ENCODE data around the gene VAX1.

DNA sequence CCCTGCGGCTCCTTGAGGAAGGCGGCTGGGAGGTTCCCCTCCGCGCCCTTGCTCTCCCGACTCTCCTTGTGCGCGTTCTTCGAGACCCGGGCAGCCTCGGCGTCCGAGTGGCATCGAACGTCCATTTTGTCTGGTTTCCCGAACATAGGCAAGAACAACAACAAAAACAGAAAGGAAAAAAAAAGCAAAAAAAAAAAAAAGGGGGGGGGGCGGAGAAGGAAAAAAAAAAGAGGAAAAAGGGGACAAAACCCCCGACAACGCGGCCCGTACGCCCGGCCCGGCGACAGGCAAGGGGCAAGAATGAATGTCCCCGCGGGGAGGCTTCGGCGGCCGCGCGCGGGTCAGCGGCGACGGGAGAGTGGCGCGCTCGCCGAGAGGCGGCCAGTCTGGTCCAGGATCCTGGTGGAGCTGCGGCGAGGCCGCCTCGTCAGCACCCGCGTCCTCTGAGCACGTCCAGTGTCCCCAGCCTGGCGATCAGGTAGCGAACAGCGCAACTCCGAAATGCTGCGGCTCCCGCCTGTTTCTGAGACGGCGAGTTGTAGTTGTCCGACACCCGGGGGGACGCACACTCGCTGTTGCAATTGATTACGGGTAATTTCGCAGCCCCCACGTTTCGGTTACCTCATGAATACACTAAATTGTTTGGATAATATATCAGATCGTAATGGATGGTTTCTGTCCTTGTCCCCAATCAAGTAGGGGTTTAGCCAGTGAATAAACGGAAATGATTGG is at the start of gene VAX1:
- no peak for TF ChIP-seq EZH2phosphoT487 (IDR thresholded peaks at IDR 0.05; ENCODE audit: insufficient read depth, low read depth)
- peak; percentile 20 for TF ChIP-seq EZH2 (IDR thresholded peaks at IDR 0.05; ENCODE audit: insufficient read depth, poor library complexity, severe bottlenecking)

Data from GM23248 (cell line).